HL-60 (cell line): Measurements from ENCODE around the gene ALDOB.

Experiments
- POLR2AphosphoS5 ChIP-seq: IDR thresholded peaks from 2 replicates; pipeline ENCODE4 v1.6.1; 2012; ENCODE audit warnings: low read depth
- SPI1 ChIP-seq: IDR thresholded peaks from 2 replicates; pipeline ENCODE4 v1.6.1; 2012; ENCODE audit warnings: low read depth, mild to moderate bottlenecking, borderline replicate concordance
- TF ChIP-seq, protein P1 (sequence below): IDR thresholded peaks from one replicate; pipeline ENCODE4 v1.5.1; 2011; ENCODE audit warnings: low read length, control low read depth, inconsistent platforms; ENCODE audit not compliant: insufficient read depth
- TF ChIP-seq, protein P2 (sequence below): IDR thresholded peaks from 2 replicates; pipeline ENCODE4 v1.6.1; 2012; ENCODE audit warnings: low read depth; ENCODE audit not compliant: insufficient replicate concordance

DNA sequence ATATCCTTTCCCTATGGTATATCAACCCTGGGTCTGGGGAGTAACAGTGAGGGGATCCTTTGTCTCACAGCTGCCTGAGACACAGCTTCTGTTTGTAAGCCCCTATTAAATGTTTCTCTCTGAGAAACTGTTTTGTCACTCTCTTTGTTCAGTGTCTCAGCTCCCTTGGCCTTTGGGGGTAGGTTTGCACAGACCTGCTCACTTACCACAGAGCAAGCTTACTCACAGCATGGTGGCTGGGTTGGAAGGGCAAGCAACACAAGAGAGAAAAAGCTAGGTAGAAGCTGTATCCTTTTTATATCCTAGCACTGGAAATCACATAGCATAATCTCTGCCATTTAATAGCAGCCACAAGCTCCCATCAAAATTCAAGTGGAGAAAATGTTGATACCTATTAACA, 55.3 kb downstream of the ALDOB start:
- TF ChIP-seq, protein P1, sequence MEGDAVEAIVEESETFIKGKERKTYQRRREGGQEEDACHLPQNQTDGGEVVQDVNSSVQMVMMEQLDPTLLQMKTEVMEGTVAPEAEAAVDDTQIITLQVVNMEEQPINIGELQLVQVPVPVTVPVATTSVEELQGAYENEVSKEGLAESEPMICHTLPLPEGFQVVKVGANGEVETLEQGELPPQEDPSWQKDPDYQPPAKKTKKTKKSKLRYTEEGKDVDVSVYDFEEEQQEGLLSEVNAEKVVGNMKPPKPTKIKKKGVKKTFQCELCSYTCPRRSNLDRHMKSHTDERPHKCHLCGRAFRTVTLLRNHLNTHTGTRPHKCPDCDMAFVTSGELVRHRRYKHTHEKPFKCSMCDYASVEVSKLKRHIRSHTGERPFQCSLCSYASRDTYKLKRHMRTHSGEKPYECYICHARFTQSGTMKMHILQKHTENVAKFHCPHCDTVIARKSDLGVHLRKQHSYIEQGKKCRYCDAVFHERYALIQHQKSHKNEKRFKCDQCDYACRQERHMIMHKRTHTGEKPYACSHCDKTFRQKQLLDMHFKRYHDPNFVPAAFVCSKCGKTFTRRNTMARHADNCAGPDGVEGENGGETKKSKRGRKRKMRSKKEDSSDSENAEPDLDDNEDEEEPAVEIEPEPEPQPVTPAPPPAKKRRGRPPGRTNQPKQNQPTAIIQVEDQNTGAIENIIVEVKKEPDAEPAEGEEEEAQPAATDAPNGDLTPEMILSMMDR, result no peak
- TF ChIP-seq POLR2AphosphoS5 (no peak), SPI1 (no peak)
- TF ChIP-seq, protein P2, sequence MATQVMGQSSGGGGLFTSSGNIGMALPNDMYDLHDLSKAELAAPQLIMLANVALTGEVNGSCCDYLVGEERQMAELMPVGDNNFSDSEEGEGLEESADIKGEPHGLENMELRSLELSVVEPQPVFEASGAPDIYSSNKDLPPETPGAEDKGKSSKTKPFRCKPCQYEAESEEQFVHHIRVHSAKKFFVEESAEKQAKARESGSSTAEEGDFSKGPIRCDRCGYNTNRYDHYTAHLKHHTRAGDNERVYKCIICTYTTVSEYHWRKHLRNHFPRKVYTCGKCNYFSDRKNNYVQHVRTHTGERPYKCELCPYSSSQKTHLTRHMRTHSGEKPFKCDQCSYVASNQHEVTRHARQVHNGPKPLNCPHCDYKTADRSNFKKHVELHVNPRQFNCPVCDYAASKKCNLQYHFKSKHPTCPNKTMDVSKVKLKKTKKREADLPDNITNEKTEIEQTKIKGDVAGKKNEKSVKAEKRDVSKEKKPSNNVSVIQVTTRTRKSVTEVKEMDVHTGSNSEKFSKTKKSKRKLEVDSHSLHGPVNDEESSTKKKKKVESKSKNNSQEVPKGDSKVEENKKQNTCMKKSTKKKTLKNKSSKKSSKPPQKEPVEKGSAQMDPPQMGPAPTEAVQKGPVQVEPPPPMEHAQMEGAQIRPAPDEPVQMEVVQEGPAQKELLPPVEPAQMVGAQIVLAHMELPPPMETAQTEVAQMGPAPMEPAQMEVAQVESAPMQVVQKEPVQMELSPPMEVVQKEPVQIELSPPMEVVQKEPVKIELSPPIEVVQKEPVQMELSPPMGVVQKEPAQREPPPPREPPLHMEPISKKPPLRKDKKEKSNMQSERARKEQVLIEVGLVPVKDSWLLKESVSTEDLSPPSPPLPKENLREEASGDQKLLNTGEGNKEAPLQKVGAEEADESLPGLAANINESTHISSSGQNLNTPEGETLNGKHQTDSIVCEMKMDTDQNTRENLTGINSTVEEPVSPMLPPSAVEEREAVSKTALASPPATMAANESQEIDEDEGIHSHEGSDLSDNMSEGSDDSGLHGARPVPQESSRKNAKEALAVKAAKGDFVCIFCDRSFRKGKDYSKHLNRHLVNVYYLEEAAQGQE, result no peak
